Measurements from ENCODE around the gene HSDL1. TPM values are rescaled to one million over a fixed set of nuclear protein-coding genes. Genes with fewer than 3 reads are reported as not detected.
"Not testable (repeated sequence)": the region's sequence is repeated elsewhere in the genome, so short reads cannot be mapped to it uniquely, and the experiment has no call there.

The HSDL1 gene
- total RNA-seq, 1 experiment from 2014 or later: 13.3 TPM

DNA sequence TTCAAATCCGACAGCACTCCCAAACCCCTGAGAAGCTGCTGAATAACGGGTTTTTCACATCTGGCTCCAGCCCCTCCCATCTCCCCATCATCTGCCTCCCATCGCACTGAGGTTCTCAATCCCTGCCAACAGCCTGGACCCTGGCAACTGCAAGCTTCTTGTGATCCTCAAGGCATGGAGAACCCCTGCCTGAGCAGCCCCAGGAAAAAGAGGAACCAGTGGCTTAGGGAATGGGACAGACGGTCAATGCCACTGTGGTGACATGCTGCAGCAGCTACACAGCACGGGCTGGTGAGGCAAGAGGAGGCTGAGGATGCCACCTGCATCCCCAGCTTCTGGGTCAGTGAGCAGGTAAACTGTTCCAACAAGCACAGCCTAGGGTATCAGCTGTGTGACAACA is 25.0 kb downstream of the HSDL1 start:
- H3F3A ChIP-seq (ENCODE audit: low read length, unreplicated experiment): no peaks in the 10 kb centered on the region
- no peak for TF ChIP-seq EZH2 (IDR thresholded peaks at IDR 0.05; ENCODE audit: low read length, unreplicated experiment)
- no peak for TF ChIP-seq EZH2phosphoT487 (IDR thresholded peaks at IDR 0.05; ENCODE audit: borderline replicate concordance, low read length)
- TF ChIP-seq, protein P1, sequence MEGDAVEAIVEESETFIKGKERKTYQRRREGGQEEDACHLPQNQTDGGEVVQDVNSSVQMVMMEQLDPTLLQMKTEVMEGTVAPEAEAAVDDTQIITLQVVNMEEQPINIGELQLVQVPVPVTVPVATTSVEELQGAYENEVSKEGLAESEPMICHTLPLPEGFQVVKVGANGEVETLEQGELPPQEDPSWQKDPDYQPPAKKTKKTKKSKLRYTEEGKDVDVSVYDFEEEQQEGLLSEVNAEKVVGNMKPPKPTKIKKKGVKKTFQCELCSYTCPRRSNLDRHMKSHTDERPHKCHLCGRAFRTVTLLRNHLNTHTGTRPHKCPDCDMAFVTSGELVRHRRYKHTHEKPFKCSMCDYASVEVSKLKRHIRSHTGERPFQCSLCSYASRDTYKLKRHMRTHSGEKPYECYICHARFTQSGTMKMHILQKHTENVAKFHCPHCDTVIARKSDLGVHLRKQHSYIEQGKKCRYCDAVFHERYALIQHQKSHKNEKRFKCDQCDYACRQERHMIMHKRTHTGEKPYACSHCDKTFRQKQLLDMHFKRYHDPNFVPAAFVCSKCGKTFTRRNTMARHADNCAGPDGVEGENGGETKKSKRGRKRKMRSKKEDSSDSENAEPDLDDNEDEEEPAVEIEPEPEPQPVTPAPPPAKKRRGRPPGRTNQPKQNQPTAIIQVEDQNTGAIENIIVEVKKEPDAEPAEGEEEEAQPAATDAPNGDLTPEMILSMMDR (conservative IDR thresholded peaks at IDR 0.05; ENCODE audit: low read depth, low read length): no peak
- no peak overlapping the region for H3K4me2 ChIP-seq (ENCODE audit: low read length)
- no peaks in the 10 kb centered on the region for H3K27me3 ChIP-seq (ENCODE audit: low read length)
- H3K36me3 ChIP-seq (ENCODE audit: low read depth, low read length): no peaks in the 10 kb centered on the region
- no TSS peak for BruUV-seq (replicated peaks)
- ChIA-PET CTCF (no interaction called here), POLR2A (ENCODE audit: unreplicated experiment) (no interaction called here)
- no peak for DNase-seq
- H3K4me3 ChIP-seq (ENCODE audit: low read length): no peak overlapping the region
- no peaks in the 10 kb centered on the region for H4K20me1 ChIP-seq (ENCODE audit: low read length)
- ATAC-seq: no peak
- H3K27ac ChIP-seq (ENCODE audit: low read length): no peak overlapping the region
- no peak overlapping the region for H3K9ac ChIP-seq (ENCODE audit: low read length)
- no peaks in the 10 kb centered on the region for H3K9me2 ChIP-seq (replicated peaks; ENCODE audit: low read length)
- intact Hi-C loops (cut with micrococcal nuclease): no loop called here
- peaks cover 23% of the 10 kb centered on the region for H3K79me2 ChIP-seq (ENCODE audit: low read length)
- H3K4me1 ChIP-seq (ENCODE audit: insufficient read depth, low read length): peaks cover 14% of the 10 kb centered on the region; the same call in 1 of the 2 replicates
- H3K9me3 ChIP-seq (ENCODE audit: low read length): no peaks in the 10 kb centered on the region
- H2AFZ ChIP-seq (ENCODE audit: low read length): no peak overlapping the region

DNA sequence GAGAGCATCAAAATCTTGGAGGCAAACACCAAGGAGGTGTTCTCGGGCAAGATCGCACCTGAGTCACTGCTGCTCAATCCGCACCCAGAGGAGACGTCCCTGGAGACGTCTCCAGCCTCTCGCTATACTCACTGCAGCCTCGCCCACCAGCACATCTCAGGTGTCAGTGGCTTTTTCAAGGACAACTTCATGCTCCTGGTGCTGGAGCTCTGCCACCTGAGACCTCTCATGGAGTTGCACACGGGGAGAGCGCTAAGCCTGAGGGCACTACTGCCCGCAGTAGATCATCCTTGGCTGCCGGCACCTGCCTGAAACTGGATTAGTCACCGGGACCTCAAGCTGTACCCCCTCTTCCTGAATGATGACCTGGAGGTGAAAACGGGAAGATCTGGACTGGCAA is 25.6 kb downstream of the HSDL1 start:
- Histone ChIP-seq H3K4me3 (ENCODE audit: low read length) (no peak overlapping the region), H3K9me2 (replicated peaks; ENCODE audit: low read length) (no peaks in the 10 kb centered on the region), H3K9ac (ENCODE audit: low read length) (no peak overlapping the region), H3K4me2 (ENCODE audit: low read length) (no peak overlapping the region), H3K4me1 (ENCODE audit: insufficient read depth, low read length) (peaks cover 14% of the 10 kb centered on the region; the same call in 1 of the 2 replicates), H2AFZ (ENCODE audit: low read length) (no peak overlapping the region), H3K79me2 (ENCODE audit: low read length) (peaks cover 29% of the 10 kb centered on the region), H3K27ac (ENCODE audit: low read length) (no peak overlapping the region), H3F3A (ENCODE audit: low read length, unreplicated experiment) (no peaks in the 10 kb centered on the region), H4K20me1 (ENCODE audit: low read length) (no peaks in the 10 kb centered on the region), H3K9me3 (ENCODE audit: low read length) (no peaks in the 10 kb centered on the region), H3K27me3 (ENCODE audit: low read length) (no peaks in the 10 kb centered on the region), H3K36me3 (ENCODE audit: low read depth, low read length) (no peaks in the 10 kb centered on the region)
- CTCF ChIA-PET: no interaction called here
- POLR2A ChIA-PET (ENCODE audit: unreplicated experiment): no interaction called here
- no peak for TF ChIP-seq EZH2phosphoT487 (IDR thresholded peaks at IDR 0.05; ENCODE audit: borderline replicate concordance, low read length)
- TF ChIP-seq, protein P1 (conservative IDR thresholded peaks at IDR 0.05; ENCODE audit: low read depth, low read length): no peak
- intact Hi-C loops (cut with micrococcal nuclease): no loop called here
- DNase-seq: peak; percentile 28
- ATAC-seq: no peak
- BruUV-seq (replicated peaks): no TSS peak

GRCh38 chr16:84118315-84118714 is 26.7 kb downstream of the HSDL1 start:
- H4K20me1 ChIP-seq (ENCODE audit: low read length); intact Hi-C loops (cut with micrococcal nuclease); CTCF ChIA-PET; H3K9ac ChIP-seq (ENCODE audit: low read length); DNase-seq; POLR2A ChIA-PET (ENCODE audit: unreplicated experiment); H2AFZ ChIP-seq (ENCODE audit: low read length); H3K4me3 ChIP-seq (ENCODE audit: low read length); ATAC-seq; H3K9me2 ChIP-seq (replicated peaks; ENCODE audit: low read length); H3K4me2 ChIP-seq (ENCODE audit: low read length); BruUV-seq (replicated peaks); H3K36me3 ChIP-seq (ENCODE audit: low read depth, low read length); H3K27me3 ChIP-seq (ENCODE audit: low read length); H3F3A ChIP-seq (ENCODE audit: low read length, unreplicated experiment); H3K9me3 ChIP-seq (ENCODE audit: low read length); H3K27ac ChIP-seq (ENCODE audit: low read length): not testable (repeated sequence)
- H3K4me1 ChIP-seq (ENCODE audit: insufficient read depth, low read length): peaks cover 14% of the 10 kb centered on the region; the same call in 1 of the 2 replicates
- peaks cover 40% of the 10 kb centered on the region for H3K79me2 ChIP-seq (ENCODE audit: low read length)

Data from PC-3 (cell line).